ENCODE measurements around the gene DSC2.

DNA sequence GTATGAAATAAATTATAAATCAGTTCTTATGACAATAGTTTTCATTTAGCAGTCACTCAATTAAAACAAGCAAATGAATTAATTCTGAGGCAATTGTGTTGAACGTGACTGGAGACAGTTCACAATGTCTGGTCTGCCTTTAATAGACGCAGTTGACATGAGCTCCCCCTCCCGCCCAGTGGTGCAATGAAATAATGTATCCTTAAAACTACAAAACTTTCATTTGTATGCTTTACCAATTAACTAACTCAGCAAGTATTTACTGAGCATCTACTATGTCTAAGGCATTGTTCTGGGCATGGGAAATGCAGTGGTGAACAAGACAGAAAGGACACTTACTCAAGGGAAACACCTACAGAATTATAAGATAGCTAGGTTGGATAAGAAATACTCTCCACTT, 3.5 kb upstream of the DSC2 start:
- TF ChIP-seq ZNF274 (IDR thresholded peaks at IDR 0.05; ENCODE audit: borderline replicate concordance, extremely low read depth, low read length) (no peak), CBX8 (IDR thresholded peaks at IDR 0.05; ENCODE audit: borderline replicate concordance, low read depth, low read length) (no peak), TAF1 (IDR thresholded peaks at IDR 0.05; ENCODE audit: low read depth, low read length) (no peak), TCF12 (IDR thresholded peaks at IDR 0.05; ENCODE audit: low read depth, low read length) (no peak), POLR2A (IDR thresholded peaks at IDR 0.05; ENCODE audit: control extremely low read depth in 1 of 2, low read depth in 2 of 2, low read length in 2 of 2) (no peak), EP300 (IDR thresholded peaks at IDR 0.05; ENCODE audit: borderline replicate concordance in 1 of 2, low read depth in 2 of 2, low read length in 2 of 2) (no peak)
- TF ChIP-seq, protein P1, sequence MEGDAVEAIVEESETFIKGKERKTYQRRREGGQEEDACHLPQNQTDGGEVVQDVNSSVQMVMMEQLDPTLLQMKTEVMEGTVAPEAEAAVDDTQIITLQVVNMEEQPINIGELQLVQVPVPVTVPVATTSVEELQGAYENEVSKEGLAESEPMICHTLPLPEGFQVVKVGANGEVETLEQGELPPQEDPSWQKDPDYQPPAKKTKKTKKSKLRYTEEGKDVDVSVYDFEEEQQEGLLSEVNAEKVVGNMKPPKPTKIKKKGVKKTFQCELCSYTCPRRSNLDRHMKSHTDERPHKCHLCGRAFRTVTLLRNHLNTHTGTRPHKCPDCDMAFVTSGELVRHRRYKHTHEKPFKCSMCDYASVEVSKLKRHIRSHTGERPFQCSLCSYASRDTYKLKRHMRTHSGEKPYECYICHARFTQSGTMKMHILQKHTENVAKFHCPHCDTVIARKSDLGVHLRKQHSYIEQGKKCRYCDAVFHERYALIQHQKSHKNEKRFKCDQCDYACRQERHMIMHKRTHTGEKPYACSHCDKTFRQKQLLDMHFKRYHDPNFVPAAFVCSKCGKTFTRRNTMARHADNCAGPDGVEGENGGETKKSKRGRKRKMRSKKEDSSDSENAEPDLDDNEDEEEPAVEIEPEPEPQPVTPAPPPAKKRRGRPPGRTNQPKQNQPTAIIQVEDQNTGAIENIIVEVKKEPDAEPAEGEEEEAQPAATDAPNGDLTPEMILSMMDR (IDR thresholded peaks at IDR 0.05; ENCODE audit: control extremely low read depth in 1 of 3, insufficient read depth in 1 of 3, low read depth in 1 of 3, low read length in 3 of 3): no peak

All from H1 (cell line).